Measurements from ENCODE around the gene ARL10.
A peak's percentile ranks its signal among the peaks of the same experiment; 100 is the strongest.

Gene ARL10

GRCh38 chr5:176413255-176413565, 47.9 kb downstream of the ARL10 start:
- no peak for DNase-seq

GRCh38 chr5:176413709-176414191, 48.5 kb downstream of the ARL10 start:
- DNase-seq = no peak

GRCh38 chr5:176414704-176415103, 49.4 kb downstream of the ARL10 start:
- no peak for DNase-seq

GRCh38 chr5:176415240-176415951, 50.1 kb downstream of the ARL10 start:
- no peak for DNase-seq

- DNase-seq = peak; percentile 80
These were observed 51.0 kb downstream of the ARL10 start, which contains the start of gene CLTB for GRCh38 chr5:176415952-176416924. Gene CLTB, minus strand, starts transcription at chr5:176416539. Its CDS starts 176 bp downstream, at chr5:176416363.

GRCh38 chr5:176416965-176417364, 51.7 kb downstream of the ARL10 start:
- DNase-seq = no peak

- no peak for DNase-seq
These were observed 53.0 kb downstream of the ARL10 start for GRCh38 chr5:176418251-176418650.

GRCh38 chr5:176420086-176420485, 54.8 kb downstream of the ARL10 start:
- no peak for DNase-seq

GRCh38 chr5:176420972-176421544, 55.8 kb downstream of the ARL10 start:
- DNase-seq = no peak

GRCh38 chr5:176424181-176424580, 58.9 kb downstream of the ARL10 start:
- no peak for DNase-seq

GRCh38 chr5:176425138-176425537, 59.9 kb downstream of the ARL10 start:
- no peak for DNase-seq

- no peak for DNase-seq
These were observed 60.5 kb downstream of the ARL10 start for GRCh38 chr5:176425791-176426190.

- DNase-seq = no peak
These were observed 61.6 kb downstream of the ARL10 start for GRCh38 chr5:176426876-176427275.

- no peak for DNase-seq
These were observed 62.7 kb downstream of the ARL10 start for GRCh38 chr5:176427971-176428370.

- no peak for DNase-seq
These were observed 64.7 kb downstream of the ARL10 start for GRCh38 chr5:176429972-176430371.
